ENCODE measurements around the gene TSPAN18.

Gene TSPAN18

GRCh38 chr11:44854086-44854485 is 127.3 kb downstream of the TSPAN18 start:
- Histone ChIP-seq H3K9ac (ENCODE audit: low read length) (no peak overlapping the region), H3K9me3 (ENCODE audit: low read length) (no peaks in the 10 kb centered on the region), H3K36me3 (ENCODE audit: insufficient read depth, low read length) (no peaks in the 10 kb centered on the region), H4K20me1 (ENCODE audit: insufficient read depth, low read length) (no peaks in the 10 kb centered on the region), H3F3A (ENCODE audit: insufficient read depth, low read length) (no peaks in the 10 kb centered on the region), H3K4me3 (ENCODE audit: low read depth, low read length, poor library complexity, severe bottlenecking) (no peak overlapping the region), H2AFZ (ENCODE audit: low read length) (no peak overlapping the region), H3K27me3 (ENCODE audit: insufficient read depth, low read length) (no peaks in the 10 kb centered on the region), H3K9me2 (ENCODE audit: low read depth, low read length) (no peaks in the 10 kb centered on the region), H3K4me1 (ENCODE audit: insufficient read depth, low read length, severe bottlenecking) (no peaks in the 10 kb centered on the region), H3K27ac (ENCODE audit: low read depth, low read length, poor library complexity, severe bottlenecking) (no peak overlapping the region), H3K4me2 (ENCODE audit: low read length) (no peak overlapping the region), H3K79me2 (ENCODE audit: insufficient read depth, low read length) (no peaks in the 10 kb centered on the region)
- TF ChIP-seq EZH2 (IDR thresholded peaks at IDR 0.05; ENCODE audit: borderline replicate concordance, low read length) (no peak), CTCF (IDR thresholded peaks at IDR 0.05; ENCODE audit: low read length) (no peak)

GRCh38 chr11:44854741-44855492 is 128.2 kb downstream of the TSPAN18 start:
- no peaks in the 10 kb centered on the region for H3K9me2 ChIP-seq (ENCODE audit: low read depth, low read length)
- no peaks in the 10 kb centered on the region for H3K79me2 ChIP-seq (ENCODE audit: insufficient read depth, low read length)
- no peak overlapping the region for H3K27ac ChIP-seq (ENCODE audit: low read depth, low read length, poor library complexity, severe bottlenecking)
- H3K9me3 ChIP-seq (ENCODE audit: low read length) = no peaks in the 10 kb centered on the region
- no peaks in the 10 kb centered on the region for H3K36me3 ChIP-seq (ENCODE audit: insufficient read depth, low read length)
- no peak overlapping the region for H2AFZ ChIP-seq (ENCODE audit: low read length)
- H3K9ac ChIP-seq (ENCODE audit: low read length) = no peak overlapping the region
- no peaks in the 10 kb centered on the region for H3K27me3 ChIP-seq (ENCODE audit: insufficient read depth, low read length)
- no peaks in the 10 kb centered on the region for H4K20me1 ChIP-seq (ENCODE audit: insufficient read depth, low read length)
- no peak overlapping the region for H3K4me2 ChIP-seq (ENCODE audit: low read length)
- no peaks in the 10 kb centered on the region for H3K4me1 ChIP-seq (ENCODE audit: insufficient read depth, low read length, severe bottlenecking)
- no peak overlapping the region for H3K4me3 ChIP-seq (ENCODE audit: low read depth, low read length, poor library complexity, severe bottlenecking)
- H3F3A ChIP-seq (ENCODE audit: insufficient read depth, low read length) = no peaks in the 10 kb centered on the region
- TF ChIP-seq CTCF (IDR thresholded peaks at IDR 0.05; ENCODE audit: low read length) (no peak), EZH2 (IDR thresholded peaks at IDR 0.05; ENCODE audit: borderline replicate concordance, low read length) (no peak)

GRCh38 chr11:44855493-44855849 is 128.7 kb downstream of the TSPAN18 start:
- no peak overlapping the region for H3K4me2 ChIP-seq (ENCODE audit: low read length)
- H3K27me3 ChIP-seq (ENCODE audit: insufficient read depth, low read length) = no peaks in the 10 kb centered on the region
- no peaks in the 10 kb centered on the region for H3K9me2 ChIP-seq (ENCODE audit: low read depth, low read length)
- H2AFZ ChIP-seq (ENCODE audit: low read length) = no peak overlapping the region
- no peak overlapping the region for H3K27ac ChIP-seq (ENCODE audit: low read depth, low read length, poor library complexity, severe bottlenecking)
- H3K36me3 ChIP-seq (ENCODE audit: insufficient read depth, low read length) = no peaks in the 10 kb centered on the region
- H3K9ac ChIP-seq (ENCODE audit: low read length) = no peak overlapping the region
- no peaks in the 10 kb centered on the region for H3F3A ChIP-seq (ENCODE audit: insufficient read depth, low read length)
- no peak overlapping the region for H3K4me3 ChIP-seq (ENCODE audit: low read depth, low read length, poor library complexity, severe bottlenecking)
- TF ChIP-seq CTCF (IDR thresholded peaks at IDR 0.05; ENCODE audit: low read length) (no peak), EZH2 (IDR thresholded peaks at IDR 0.05; ENCODE audit: borderline replicate concordance, low read length) (no peak)
- H3K79me2 ChIP-seq (ENCODE audit: insufficient read depth, low read length) = no peaks in the 10 kb centered on the region
- no peaks in the 10 kb centered on the region for H4K20me1 ChIP-seq (ENCODE audit: insufficient read depth, low read length)
- no peaks in the 10 kb centered on the region for H3K4me1 ChIP-seq (ENCODE audit: insufficient read depth, low read length, severe bottlenecking)
- H3K9me3 ChIP-seq (ENCODE audit: low read length) = no peaks in the 10 kb centered on the region

All from OCI-LY1 (cell line).